Suprapubic skin (tissue), 4 donors: ENCODE data around the gene OR2AT4.

Experiments
- CTCF ChIP-seq, 2 donors: fragments of 200-600 bp in 1 of 2; fragments of 450-650 bp in 1 of 2; sonication (generic) in 1 of 2; IDR thresholded peaks; one replicate each; pipeline ENCODE4 v1.5.1; 2016 to 2019; ENCODE audit warnings: antibody characterized with exemption in 2 of 2, mild to moderate bottlenecking in 1 of 2, moderate library complexity in 1 of 2
- EP300 ChIP-seq: sonication (generic); formaldehyde crosslinking; IDR thresholded peaks from one replicate; pipeline ENCODE4 v1.6.1; 2017; ENCODE audit warnings: antibody characterized with exemption
- POLR2A ChIP-seq, 2 donors: fragments of 450-650 bp; IDR thresholded peaks; one replicate each; pipeline ENCODE4 v1.6.1; 2017; ENCODE audit warnings: antibody characterized with exemption in 2 of 2, mild to moderate bottlenecking in 2 of 2, moderate library complexity in 2 of 2
- POLR2AphosphoS5 ChIP-seq, 3 donors: sonication (generic); formaldehyde crosslinking; IDR thresholded peaks; one replicate each; pipeline ENCODE4 v1.6.1; 2017; ENCODE audit warnings: antibody characterized with exemption in 3 of 3

DNA sequence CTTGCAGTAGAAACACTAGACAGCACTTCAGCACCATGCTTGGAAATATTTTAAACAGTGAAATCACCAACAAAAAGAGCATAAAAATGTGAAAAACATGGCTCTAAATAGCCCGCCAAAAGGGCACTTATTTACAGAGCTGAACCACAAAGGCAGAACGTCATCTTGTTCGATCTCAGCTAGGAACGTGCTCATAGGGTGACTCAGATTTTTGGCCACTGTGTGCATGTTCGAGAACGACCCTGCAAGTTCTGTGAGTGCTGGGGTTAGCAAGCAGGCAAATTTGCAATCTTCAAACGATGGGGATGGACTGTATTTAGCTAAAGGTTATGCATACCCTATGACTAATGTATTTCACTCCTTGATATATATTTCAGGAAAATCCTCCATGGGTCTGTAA lies 30.6 kb downstream of the OR2AT4 start:
- no peak for TF ChIP-seq CTCF (IDR thresholded peaks at IDR 0.05)
- no peak for TF ChIP-seq POLR2A (IDR thresholded peaks at IDR 0.05)
- TF ChIP-seq EP300 = no peak
- no peak for TF ChIP-seq POLR2AphosphoS5 (IDR thresholded peaks at IDR 0.05)
